GM23338 (cell line): Measurements from ENCODE around the gene CRISP3.

Source experiments
- CREB1 ChIP-seq: fragments of 250-450 bp; sonication (Bioruptor Pico); IDR thresholded peaks from 2 replicates; pipeline ENCODE4 v1.5.0; 2020; ENCODE audit warnings: low read depth, mild to moderate bottlenecking, moderate library complexity
- JUNB ChIP-seq: IDR thresholded peaks from one replicate; pipeline ENCODE4 v1.6.1; 2016; ENCODE audit warnings: antibody characterized with exemption; ENCODE audit not compliant: unreplicated experiment
- POLR2AphosphoS5 ChIP-seq: IDR thresholded peaks from 2 replicates; pipeline ENCODE4 v1.6.1; 2016; ENCODE audit warnings: antibody characterized with exemption, low read depth
- TF ChIP-seq, protein P1 (sequence below), 2 experiments: fragments of 200-600 bp in 1 of 2; sonication (generic) in 1 of 2; conservative IDR thresholded peaks; 2 replicates each; pipeline versions ENCODE4 v1.5.1 to v1.6.1; 2016 to 2017; ENCODE audit warnings: antibody characterized with exemption in 2 of 2, low read depth in 2 of 2, mild to moderate bottlenecking in 2 of 2, moderate library complexity in 1 of 2

DNA sequence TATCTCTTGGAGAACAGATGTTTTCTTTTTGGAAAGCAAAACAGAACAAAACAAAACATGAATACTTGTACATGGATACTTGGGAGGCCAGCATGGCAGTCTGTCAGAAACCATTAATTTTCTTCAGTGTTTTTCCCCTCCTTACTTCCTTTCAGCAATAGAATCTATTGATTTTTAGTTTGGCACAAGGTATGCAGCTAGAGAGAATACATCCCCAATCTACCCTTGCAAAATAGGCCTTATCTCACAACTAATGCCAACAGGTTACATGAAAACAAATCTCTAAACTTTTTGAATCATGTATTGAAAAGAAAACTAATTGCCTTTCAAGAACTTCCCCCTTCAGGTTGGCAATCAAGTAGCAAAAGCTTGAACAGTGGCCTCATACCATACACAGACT is 40.1 kb upstream of the CRISP3 start:
- TF ChIP-seq, protein P1, sequence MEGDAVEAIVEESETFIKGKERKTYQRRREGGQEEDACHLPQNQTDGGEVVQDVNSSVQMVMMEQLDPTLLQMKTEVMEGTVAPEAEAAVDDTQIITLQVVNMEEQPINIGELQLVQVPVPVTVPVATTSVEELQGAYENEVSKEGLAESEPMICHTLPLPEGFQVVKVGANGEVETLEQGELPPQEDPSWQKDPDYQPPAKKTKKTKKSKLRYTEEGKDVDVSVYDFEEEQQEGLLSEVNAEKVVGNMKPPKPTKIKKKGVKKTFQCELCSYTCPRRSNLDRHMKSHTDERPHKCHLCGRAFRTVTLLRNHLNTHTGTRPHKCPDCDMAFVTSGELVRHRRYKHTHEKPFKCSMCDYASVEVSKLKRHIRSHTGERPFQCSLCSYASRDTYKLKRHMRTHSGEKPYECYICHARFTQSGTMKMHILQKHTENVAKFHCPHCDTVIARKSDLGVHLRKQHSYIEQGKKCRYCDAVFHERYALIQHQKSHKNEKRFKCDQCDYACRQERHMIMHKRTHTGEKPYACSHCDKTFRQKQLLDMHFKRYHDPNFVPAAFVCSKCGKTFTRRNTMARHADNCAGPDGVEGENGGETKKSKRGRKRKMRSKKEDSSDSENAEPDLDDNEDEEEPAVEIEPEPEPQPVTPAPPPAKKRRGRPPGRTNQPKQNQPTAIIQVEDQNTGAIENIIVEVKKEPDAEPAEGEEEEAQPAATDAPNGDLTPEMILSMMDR (conservative IDR thresholded peaks at IDR 0.05; ENCODE audit: low read depth in 2 of 2), result no peak
- TF ChIP-seq JUNB (no peak), POLR2AphosphoS5 (no peak), CREB1 (no peak)
